IMR-90 (cell line): ENCODE results near the gene PDZD2. TPM values are rescaled to one million over a fixed set of nuclear protein-coding genes. Genes with fewer than 3 reads are reported as not detected.

ENCODE experiments used
- ATAC-seq: fragments of 200-7000 bp; cut with Tn5 transposase; 2 replicates; pipeline ENCODE4 v1.9.1; 2020; ENCODE audit warnings: low read depth, mild to moderate bottlenecking, moderate library complexity
- BruUV-seq: library from RNA; stranded (reverse); fragments of 400-500 nt; replicated peaks from 2 replicates; lab custom pipeline; 2021; lab: Mats Ljungman, UMichigan
- CTCF ChIA-PET: fragments of 300-600 bp; formaldehyde crosslinking; extraction: SDS; loops from one replicate; lab custom pipeline; 2021; ENCODE audit warnings: antibody characterized with exemption; lab: Yijun Ruan, JAX
- POLR2A ChIA-PET: fragments of 300-600 bp; sonication (Branson Sonifier 250); formaldehyde crosslinking; loops from one replicate; lab custom pipeline; 2022; ENCODE audit warnings: antibody characterized with exemption; ENCODE audit not compliant: unreplicated experiment; lab: Charles Lee
- DNase-seq: peaks from one replicate; pipeline ENCODE4 v3.0.0; 2013
- H2AFZ ChIP-seq: replicated peaks from 2 replicates; pipeline ENCODE3; 2013; ENCODE audit warnings: low read length, mild to moderate bottlenecking; ENCODE audit not compliant: poor library complexity
- H2AK5ac ChIP-seq: 2 replicates; pipeline ENCODE4 v1.6.1; 2013; ENCODE audit warnings: low read depth, low read length, inconsistent platforms
- H2AK9ac ChIP-seq: replicated peaks from 2 replicates; pipeline ENCODE3; 2013; ENCODE audit warnings: mild to moderate bottlenecking, low read depth, low read length, moderate library complexity; ENCODE audit not compliant: poor library complexity
- H2BK120ac ChIP-seq: 2 replicates; pipeline ENCODE4 v1.6.1; 2013; ENCODE audit warnings: low read depth, low read length, inconsistent platforms
- H2BK15ac ChIP-seq: 3 replicates; pipeline ENCODE4 v1.6.1; 2013; ENCODE audit warnings: low read depth, low read length, inconsistent platforms
- H2BK20ac ChIP-seq: 2 replicates; pipeline ENCODE4 v1.6.1; 2013; ENCODE audit warnings: low read depth, mild to moderate bottlenecking, inconsistent platforms, low read length, moderate library complexity
- H2BK5ac ChIP-seq: 2 replicates; pipeline ENCODE4 v1.6.1; 2013; ENCODE audit warnings: mild to moderate bottlenecking, low read depth, low read length, inconsistent platforms; ENCODE audit not compliant: poor library complexity, severe bottlenecking
- H3K14ac ChIP-seq: replicated peaks from 2 replicates; pipeline ENCODE4 v1.6.1; 2013; ENCODE audit warnings: low read depth, low read length, inconsistent platforms
- H3K18ac ChIP-seq: 2 replicates; pipeline ENCODE4 v1.6.1; 2013; ENCODE audit warnings: low read depth, low read length, control low read depth
- H3K23ac ChIP-seq: 2 replicates; pipeline ENCODE4 v1.6.1; 2013; ENCODE audit warnings: low read depth, low read length, inconsistent platforms
- H3K27ac ChIP-seq: 2 replicates; pipeline ENCODE4 v1.5.1; 2013; ENCODE audit warnings: mild to moderate bottlenecking, control low read depth, low read length; ENCODE audit not compliant: insufficient read depth
- H3K27me3 ChIP-seq: 2 replicates; pipeline ENCODE4 v1.6.1; 2013; ENCODE audit warnings: low read length; ENCODE audit not compliant: control insufficient read depth, insufficient read depth
- H3K36me3 ChIP-seq: 2 replicates; pipeline ENCODE4 v1.6.1; 2013; ENCODE audit warnings: low read length, mixed read lengths; ENCODE audit not compliant: control insufficient read depth, insufficient read depth
- H3K4ac ChIP-seq: 2 replicates; pipeline ENCODE4 v1.6.1; 2013; ENCODE audit warnings: low read depth, low read length, inconsistent platforms
- H3K4me1 ChIP-seq: 2 replicates; pipeline ENCODE4 v1.6.1; 2013; ENCODE audit warnings: low read length, mixed read lengths; ENCODE audit not compliant: control insufficient read depth, insufficient read depth
- H3K4me2 ChIP-seq: 2 replicates; pipeline ENCODE4 v1.6.1; 2013; ENCODE audit warnings: low read depth, mild to moderate bottlenecking, control low read depth, low read length, moderate library complexity
- H3K4me3 ChIP-seq: 2 replicates; pipeline ENCODE4 v1.5.1; 2013; ENCODE audit warnings: low read depth, mild to moderate bottlenecking, control low read depth, low read length, moderate library complexity; ENCODE audit not compliant: insufficient read depth
- H3K56ac ChIP-seq: 2 replicates; pipeline ENCODE4 v1.6.1; 2013; ENCODE audit warnings: low read length, inconsistent platforms; ENCODE audit not compliant: insufficient read depth; ENCODE audit errors: extremely low read depth
- H3K79me1 ChIP-seq, 2 experiments: 2 replicates each; pipeline ENCODE4 v1.6.1; 2013; ENCODE audit warnings: low read length in 2 of 2, inconsistent platforms in 1 of 2, low read depth in 1 of 2
- H3K9ac ChIP-seq: 2 replicates; pipeline ENCODE4 v1.6.1; 2013; ENCODE audit warnings: low read depth, low read length, control low read depth
- H3K9me1 ChIP-seq: 2 replicates; pipeline ENCODE4 v1.6.1; 2013; ENCODE audit warnings: low read length, inconsistent platforms; ENCODE audit not compliant: insufficient read depth
- H3K9me3 ChIP-seq: 2 replicates; pipeline ENCODE4 v1.6.1; 2013; ENCODE audit warnings: low read length; ENCODE audit not compliant: control insufficient read depth, insufficient read depth
- H4K20me1 ChIP-seq: 2 replicates; pipeline ENCODE4 v1.6.1; 2013; ENCODE audit warnings: low read length, inconsistent platforms; ENCODE audit not compliant: insufficient read depth
- H4K5ac ChIP-seq: 2 replicates; pipeline ENCODE4 v1.6.1; 2013; ENCODE audit warnings: mild to moderate bottlenecking, low read depth, low read length, control low read depth
- H4K8ac ChIP-seq, 2 experiments: 2 replicates each; pipeline ENCODE4 v1.6.1; 2013; ENCODE audit warnings: low read depth in 2 of 2, low read length in 2 of 2, control low read depth in 1 of 2, inconsistent platforms in 1 of 2
- H4K91ac ChIP-seq: 2 replicates; pipeline ENCODE4 v1.6.1; 2013; ENCODE audit warnings: low read depth, low read length, inconsistent platforms; ENCODE audit not compliant: insufficient read depth
- CEBPB ChIP-seq: IDR thresholded peaks from 2 replicates; pipeline ENCODE4 v1.6.1; 2012; ENCODE audit warnings: low read depth, low read length, improper control_type of control experiment
- CHD1 ChIP-seq: IDR thresholded peaks from 2 replicates; pipeline ENCODE4 v1.6.1; 2012; ENCODE audit warnings: low read depth, low read length, improper control_type of control experiment
- ELK1 ChIP-seq: fragments of 150-350 bp; IDR thresholded peaks from 2 replicates; pipeline ENCODE4 v1.6.1; 2016; ENCODE audit warnings: low read depth, mild to moderate bottlenecking, low read length, moderate library complexity, borderline replicate concordance
- FOS ChIP-seq: fragments of 150-350 bp; IDR thresholded peaks from 2 replicates; pipeline ENCODE4 v1.6.1; 2016; ENCODE audit warnings: low read depth, low read length
- MAFK ChIP-seq: IDR thresholded peaks from 2 replicates; pipeline ENCODE4 v1.6.1; 2012; ENCODE audit warnings: low read depth, low read length, improper control_type of control experiment
- MAZ ChIP-seq: IDR thresholded peaks from 2 replicates; pipeline ENCODE4 v1.6.1; 2012; ENCODE audit warnings: low read depth, mild to moderate bottlenecking, low read length, improper control_type of control experiment, moderate library complexity, borderline replicate concordance
- MXI1 ChIP-seq: IDR thresholded peaks from 2 replicates; pipeline ENCODE4 v1.6.1; 2012; ENCODE audit warnings: low read depth, mild to moderate bottlenecking, low read length, moderate library complexity, borderline replicate concordance
- NFE2L2 ChIP-seq: fragments of 150-350 bp; IDR thresholded peaks from 2 replicates; pipeline ENCODE4 v1.6.1; 2016; ENCODE audit warnings: low read depth, mild to moderate bottlenecking, low read length
- POLR2A ChIP-seq: IDR thresholded peaks from 2 replicates; pipeline ENCODE4 v1.6.1; 2012; ENCODE audit warnings: mild to moderate bottlenecking, low read depth, low read length
- RAD21 ChIP-seq: IDR thresholded peaks from 2 replicates; pipeline ENCODE4 v1.6.1; 2012; ENCODE audit warnings: low read length, improper control_type of control experiment
- RCOR1 ChIP-seq: IDR thresholded peaks from 2 replicates; pipeline ENCODE4 v1.6.1; 2012; ENCODE audit warnings: mild to moderate bottlenecking, low read length, improper control_type of control experiment; ENCODE audit not compliant: insufficient replicate concordance
- RFX5 ChIP-seq: IDR thresholded peaks from 2 replicates; pipeline ENCODE4 v1.8.0; 2012; ENCODE audit warnings: low read depth, mild to moderate bottlenecking, low read length, moderate library complexity
- SMC3 ChIP-seq: fragments of 150-350 bp; IDR thresholded peaks from 2 replicates; pipeline ENCODE4 v1.6.1; 2016; ENCODE audit warnings: low read depth, mild to moderate bottlenecking, antibody characterized with exemption, low read length, moderate library complexity
- WGBS, 2 experiments: methylation state at CpG; one replicate each; pipeline versions ENCODE4 v1.1.5 to v1.1.7; 2013; ENCODE audit warnings: missing lambda C conversion rate in 2 of 2; ENCODE audit not compliant: insufficient read length in 1 of 2; ENCODE audit errors: extremely low coverage in 2 of 2; 5-methylcytosine and 5-hydroxymethylcytosine counted together
- dilution Hi-C: fragments of 300-500 bp; cut with HindIII; formaldehyde crosslinking; loops from one replicate; pipeline ENCODE4 v1.14.3; 2018; ENCODE audit warnings: low sequenced_read_pairs; ENCODE audit not compliant: unreplicated experiment
- in situ Hi-C: fragments of 300-500 bp; cut with MboI; formaldehyde crosslinking; loops from 3 replicates; pipeline ENCODE4 v1.14.3; 2019; ENCODE audit warnings: low sequenced_read_pairs, inconsistent platforms, mixed read lengths
- intact Hi-C: fragments of 100-400 bp; cut with micrococcal nuclease; formaldehyde crosslinking; loops from 2 replicates; pipeline ENCODE4 v1.10.0; 2022
- polyA plus RNA-seq, 3 experiments: library from polyadenylated mRNA; depleted of rRNA; stranded (reverse); fragments of >200 nt; gene quantifications; 2 replicates each; pipeline ENCODE4 v1.2.3, GENCODE V29; 2012; ENCODE audit warnings: low replicate concordance in 1 of 3
- total RNA-seq: library from RNA; depleted of rRNA; stranded (reverse); fragments of >200 nt; gene quantifications from 2 replicates; pipeline ENCODE4 v1.2.3, GENCODE V29; 2012
- TF ChIP-seq, protein P1 (sequence below): conservative IDR thresholded peaks from 2 replicates; pipeline ENCODE4 v1.5.1; 2012; ENCODE audit warnings: mild to moderate bottlenecking, low read depth, low read length, improper control_type of control experiment
- TF ChIP-seq, protein P2 (sequence below): fragments of 150-350 bp; IDR thresholded peaks from 2 replicates; pipeline ENCODE4 v1.6.1; 2017; ENCODE audit warnings: mild to moderate bottlenecking, antibody characterized with exemption, low read length, low read depth

PDZD2 gene
- total and polyA plus RNA-seq, 2 of the 4 experiments (the other 2 are of a cell fraction), result under 0.01 to 0.02 TPM

- Histone ChIP-seq H4K91ac (no peak overlapping the region), H3K27me3 (peaks cover 45% of the 10 kb centered on the region), H3K36me3 (no peaks in the 10 kb centered on the region), H3K23ac (no peak overlapping the region), H3K4me2 (no peak overlapping the region), H3K4ac (no peak overlapping the region), H2AFZ (no peak overlapping the region), H4K20me1 (no peaks in the 10 kb centered on the region), H3K4me1 (no peaks in the 10 kb centered on the region), H2AK5ac (no peak overlapping the region), H3K14ac (no peak overlapping the region), H2BK5ac (no peak overlapping the region), H3K4me3 (no peak overlapping the region), H4K8ac (no peak overlapping the region), H3K9me3 (no peaks in the 10 kb centered on the region), H3K79me1 (no peaks in the 10 kb centered on the region), H3K56ac (no peak overlapping the region), H3K9me1 (no peaks in the 10 kb centered on the region), H3K27ac (no peak overlapping the region), H2BK20ac (no peak overlapping the region), H2BK15ac (no peak overlapping the region), H3K9ac (no peak overlapping the region), H2AK9ac (no peak overlapping the region), H3K18ac (no peak overlapping the region), H4K5ac (no peak overlapping the region), H2BK120ac (no peak overlapping the region)
- no peak for ATAC-seq
- intact Hi-C loops (no loop called here), in situ Hi-C loops (no loop called here), dilution Hi-C loops (no loop called here)
- DNase-seq, result no peak
- no peak for TF ChIP-seq CEBPB
- no peak for TF ChIP-seq MAZ
- TF ChIP-seq, protein P1, sequence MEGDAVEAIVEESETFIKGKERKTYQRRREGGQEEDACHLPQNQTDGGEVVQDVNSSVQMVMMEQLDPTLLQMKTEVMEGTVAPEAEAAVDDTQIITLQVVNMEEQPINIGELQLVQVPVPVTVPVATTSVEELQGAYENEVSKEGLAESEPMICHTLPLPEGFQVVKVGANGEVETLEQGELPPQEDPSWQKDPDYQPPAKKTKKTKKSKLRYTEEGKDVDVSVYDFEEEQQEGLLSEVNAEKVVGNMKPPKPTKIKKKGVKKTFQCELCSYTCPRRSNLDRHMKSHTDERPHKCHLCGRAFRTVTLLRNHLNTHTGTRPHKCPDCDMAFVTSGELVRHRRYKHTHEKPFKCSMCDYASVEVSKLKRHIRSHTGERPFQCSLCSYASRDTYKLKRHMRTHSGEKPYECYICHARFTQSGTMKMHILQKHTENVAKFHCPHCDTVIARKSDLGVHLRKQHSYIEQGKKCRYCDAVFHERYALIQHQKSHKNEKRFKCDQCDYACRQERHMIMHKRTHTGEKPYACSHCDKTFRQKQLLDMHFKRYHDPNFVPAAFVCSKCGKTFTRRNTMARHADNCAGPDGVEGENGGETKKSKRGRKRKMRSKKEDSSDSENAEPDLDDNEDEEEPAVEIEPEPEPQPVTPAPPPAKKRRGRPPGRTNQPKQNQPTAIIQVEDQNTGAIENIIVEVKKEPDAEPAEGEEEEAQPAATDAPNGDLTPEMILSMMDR, result no peak
- TF ChIP-seq POLR2A, result no peak
- TF ChIP-seq RAD21, result no peak
- TF ChIP-seq NFE2L2, result no peak
- TF ChIP-seq, protein P2, sequence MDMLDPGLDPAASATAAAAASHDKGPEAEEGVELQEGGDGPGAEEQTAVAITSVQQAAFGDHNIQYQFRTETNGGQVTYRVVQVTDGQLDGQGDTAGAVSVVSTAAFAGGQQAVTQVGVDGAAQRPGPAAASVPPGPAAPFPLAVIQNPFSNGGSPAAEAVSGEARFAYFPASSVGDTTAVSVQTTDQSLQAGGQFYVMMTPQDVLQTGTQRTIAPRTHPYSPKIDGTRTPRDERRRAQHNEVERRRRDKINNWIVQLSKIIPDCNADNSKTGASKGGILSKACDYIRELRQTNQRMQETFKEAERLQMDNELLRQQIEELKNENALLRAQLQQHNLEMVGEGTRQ, result no peak
- TF ChIP-seq ELK1, result no peak
- TF ChIP-seq SMC3, result no peak
- TF ChIP-seq MXI1, result no peak
- no peak for TF ChIP-seq CHD1
- TF ChIP-seq RCOR1, result no peak
- no peak for TF ChIP-seq MAFK
- no peak for TF ChIP-seq RFX5
- no peak for TF ChIP-seq FOS
- WGBS, 2 experiments, result no CpG with 5 or more reads among the region's 11 CpGs
- BruUV-seq, result no TSS peak
- CTCF ChIA-PET, result interaction anchor here (0.7 kb wide), 1 partner anchor 164 kb away, joined by 3 read pairs; no protein-coding TSS in a partner anchor
- POLR2A ChIA-PET, result no interaction called here
These were observed 6.6 kb downstream of the PDZD2 start for GRCh38 chr5:31645420-31646081.
